OCI-LY1 (cell line): ENCODE measurements around the gene TRIO.

Source experiments
- H2AFZ ChIP-seq: fragments of 200-600 bp; sonication (generic), shearing (Covaris generic); 2 replicates; pipeline ENCODE4 v1.6.0; 2014; ENCODE audit warnings: antibody characterized with exemption, mild to moderate bottlenecking, low read length
- H3F3A ChIP-seq: fragments of 200-600 bp; sonication (generic), shearing (Covaris generic); 2 replicates; pipeline ENCODE4 v1.6.0; 2014; ENCODE audit warnings: mild to moderate bottlenecking, antibody characterized with exemption, low read length, moderate library complexity; ENCODE audit not compliant: insufficient read depth
- H3K27ac ChIP-seq: fragments of 200-600 bp; sonication (generic); 2 replicates; pipeline ENCODE4 v1.5.1; 2014; ENCODE audit warnings: low read length, mixed run types, mild to moderate bottlenecking, low read depth; ENCODE audit not compliant: poor library complexity, severe bottlenecking
- H3K27me3 ChIP-seq: fragments of 200-600 bp; sonication (generic); 2 replicates; pipeline ENCODE4 v1.6.0; 2014; ENCODE audit warnings: antibody characterized with exemption, mild to moderate bottlenecking, low read length, moderate library complexity; ENCODE audit not compliant: insufficient read depth
- H3K36me3 ChIP-seq: fragments of 200-600 bp; sonication (generic); 2 replicates; pipeline ENCODE4 v1.6.1; 2014; ENCODE audit warnings: mild to moderate bottlenecking, antibody characterized with exemption, low read length, moderate library complexity, mixed read lengths; ENCODE audit not compliant: insufficient read depth
- H3K4me1 ChIP-seq: fragments of 200-600 bp; sonication (generic); 2 replicates; pipeline ENCODE4 v1.5.1; 2014; ENCODE audit warnings: mild to moderate bottlenecking, low read length, moderate library complexity; ENCODE audit not compliant: insufficient read depth, severe bottlenecking
- H3K4me2 ChIP-seq: fragments of 200-600 bp; sonication (generic), shearing (Covaris generic); 2 replicates; pipeline ENCODE4 v1.6.1; 2014; ENCODE audit warnings: low read length
- H3K4me3 ChIP-seq: fragments of 200-600 bp; sonication (generic); 2 replicates; pipeline ENCODE4 v1.5.1; 2014; ENCODE audit warnings: low read length, low read depth, mild to moderate bottlenecking, mixed read lengths; ENCODE audit not compliant: poor library complexity, severe bottlenecking
- H3K79me2 ChIP-seq: fragments of 200-600 bp; shearing (Covaris generic); 2 replicates; pipeline ENCODE4 v1.6.1; 2016; ENCODE audit warnings: mixed run types, low read length, mixed read lengths; ENCODE audit not compliant: insufficient read depth
- H3K9ac ChIP-seq: fragments of 200-600 bp; sonication (generic), shearing (Covaris generic); 2 replicates; pipeline ENCODE4 v1.6.1; 2014; ENCODE audit warnings: mild to moderate bottlenecking, low read length, mixed read lengths
- H3K9me2 ChIP-seq: fragments of 200-600 bp; sonication (generic), shearing (Covaris generic); 2 replicates; pipeline ENCODE4 v1.6.1; 2014; ENCODE audit warnings: low read depth, mild to moderate bottlenecking, low read length, mixed read lengths
- H3K9me3 ChIP-seq: fragments of 200-600 bp; shearing (Covaris generic); 2 replicates; pipeline ENCODE4 v1.6.1; 2014; ENCODE audit warnings: low read length, mixed read lengths
- H4K20me1 ChIP-seq: fragments of 200-600 bp; sonication (generic), shearing (Covaris generic); 2 replicates; pipeline ENCODE4 v1.6.0; 2016; ENCODE audit warnings: mild to moderate bottlenecking, low read length; ENCODE audit not compliant: insufficient read depth
- EZH2 ChIP-seq: fragments of 200-600 bp; sonication (generic), shearing (Covaris generic); IDR thresholded peaks from 2 replicates; pipeline ENCODE4 v1.8.0; 2017; ENCODE audit warnings: borderline replicate concordance, mixed run types, mild to moderate bottlenecking, antibody characterized with exemption, low read length, moderate library complexity, mixed read lengths
- TF ChIP-seq, protein P1 (sequence below): fragments of 200-600 bp; sonication (generic), shearing (Covaris generic); IDR thresholded peaks from 2 replicates; pipeline ENCODE4 v1.5.1; 2017; ENCODE audit warnings: mild to moderate bottlenecking, antibody characterized with exemption, low read length, moderate library complexity, mixed read lengths

Gene TRIO

DNA sequence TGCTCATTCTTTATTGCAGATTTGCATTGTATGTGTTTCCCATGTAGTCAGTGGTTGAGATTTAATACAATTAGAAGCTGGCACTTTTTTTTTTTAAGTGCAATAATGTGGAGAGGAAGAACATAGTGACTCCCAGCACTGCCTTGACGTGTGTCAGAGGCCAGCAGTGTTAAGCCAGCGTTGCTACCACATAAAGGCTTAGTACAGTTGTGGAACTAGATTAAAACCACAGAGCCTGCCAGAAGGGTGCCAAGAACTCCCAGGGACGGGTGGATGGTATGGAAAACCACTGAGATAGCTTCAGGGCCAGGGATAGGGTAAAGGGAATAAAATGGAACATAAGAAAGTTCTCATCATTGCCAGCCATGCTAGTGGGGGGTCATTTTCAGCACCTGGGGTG is 142.9 kb downstream of the TRIO start:
- TF ChIP-seq, protein P1, sequence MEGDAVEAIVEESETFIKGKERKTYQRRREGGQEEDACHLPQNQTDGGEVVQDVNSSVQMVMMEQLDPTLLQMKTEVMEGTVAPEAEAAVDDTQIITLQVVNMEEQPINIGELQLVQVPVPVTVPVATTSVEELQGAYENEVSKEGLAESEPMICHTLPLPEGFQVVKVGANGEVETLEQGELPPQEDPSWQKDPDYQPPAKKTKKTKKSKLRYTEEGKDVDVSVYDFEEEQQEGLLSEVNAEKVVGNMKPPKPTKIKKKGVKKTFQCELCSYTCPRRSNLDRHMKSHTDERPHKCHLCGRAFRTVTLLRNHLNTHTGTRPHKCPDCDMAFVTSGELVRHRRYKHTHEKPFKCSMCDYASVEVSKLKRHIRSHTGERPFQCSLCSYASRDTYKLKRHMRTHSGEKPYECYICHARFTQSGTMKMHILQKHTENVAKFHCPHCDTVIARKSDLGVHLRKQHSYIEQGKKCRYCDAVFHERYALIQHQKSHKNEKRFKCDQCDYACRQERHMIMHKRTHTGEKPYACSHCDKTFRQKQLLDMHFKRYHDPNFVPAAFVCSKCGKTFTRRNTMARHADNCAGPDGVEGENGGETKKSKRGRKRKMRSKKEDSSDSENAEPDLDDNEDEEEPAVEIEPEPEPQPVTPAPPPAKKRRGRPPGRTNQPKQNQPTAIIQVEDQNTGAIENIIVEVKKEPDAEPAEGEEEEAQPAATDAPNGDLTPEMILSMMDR, result no peak
- TF ChIP-seq EZH2, result no peak
- Histone ChIP-seq H3K4me3 (no peak overlapping the region), H3F3A (no peaks in the 10 kb centered on the region), H3K27me3 (no peaks in the 10 kb centered on the region), H3K36me3 (no peaks in the 10 kb centered on the region), H3K27ac (no peak overlapping the region), H3K9me2 (no peaks in the 10 kb centered on the region), H3K9me3 (no peaks in the 10 kb centered on the region), H3K4me1 (no peaks in the 10 kb centered on the region), H4K20me1 (no peaks in the 10 kb centered on the region), H3K9ac (no peak overlapping the region), H3K4me2 (no peak overlapping the region), H3K79me2 (no peaks in the 10 kb centered on the region), H2AFZ (no peak overlapping the region)

DNA sequence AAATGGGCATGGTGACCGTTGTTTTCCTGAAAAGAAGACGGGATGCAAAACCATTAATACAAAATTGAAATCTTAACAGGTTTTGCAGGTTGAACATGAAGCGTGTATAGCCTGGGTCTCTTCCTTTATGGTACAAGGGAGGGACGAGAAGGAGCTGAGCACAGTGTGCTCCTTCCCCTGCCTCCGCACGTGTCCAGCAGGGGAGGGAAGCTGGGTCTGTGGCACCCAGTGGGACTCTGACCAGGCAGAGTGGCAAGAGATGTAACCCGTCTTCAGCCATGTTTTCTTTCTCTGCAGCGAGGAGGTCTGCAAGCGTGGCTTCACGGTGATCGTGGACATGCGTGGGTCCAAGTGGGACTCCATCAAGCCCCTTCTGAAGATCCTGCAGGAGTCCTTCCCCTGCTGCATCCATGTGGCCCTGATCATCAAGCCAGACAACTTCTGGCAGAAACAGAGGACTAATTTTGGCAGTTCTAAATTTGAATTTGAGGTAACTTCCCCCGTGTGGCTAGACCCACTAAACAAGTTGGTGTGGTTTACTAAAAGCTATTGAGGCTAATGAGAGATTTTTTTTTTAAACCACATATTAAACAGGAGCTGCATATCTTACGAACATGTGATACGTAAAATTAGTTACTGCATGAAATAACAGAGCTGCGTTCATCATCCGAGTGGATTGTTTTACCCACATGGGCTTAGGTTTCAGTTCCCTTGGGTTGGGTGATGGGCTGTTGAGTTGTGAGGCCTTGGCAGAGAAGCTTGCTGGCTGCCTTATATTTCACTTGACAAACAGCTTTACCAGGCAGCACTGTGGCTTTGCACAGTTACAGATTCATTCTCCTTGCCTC is 143.7 kb downstream of the TRIO start:
- Histone ChIP-seq H3K4me1 (no peaks in the 10 kb centered on the region), H3K9me2 (no peaks in the 10 kb centered on the region), H3K27ac (no peak overlapping the region), H3K4me3 (no peak overlapping the region), H4K20me1 (no peaks in the 10 kb centered on the region), H3K4me2 (no peak overlapping the region), H3F3A (no peaks in the 10 kb centered on the region), H2AFZ (no peak overlapping the region), H3K27me3 (no peaks in the 10 kb centered on the region), H3K36me3 (no peaks in the 10 kb centered on the region), H3K79me2 (no peaks in the 10 kb centered on the region), H3K9ac (no peak overlapping the region), H3K9me3 (no peaks in the 10 kb centered on the region)
- TF ChIP-seq, protein P1, result no peak
- TF ChIP-seq EZH2, result no peak

DNA sequence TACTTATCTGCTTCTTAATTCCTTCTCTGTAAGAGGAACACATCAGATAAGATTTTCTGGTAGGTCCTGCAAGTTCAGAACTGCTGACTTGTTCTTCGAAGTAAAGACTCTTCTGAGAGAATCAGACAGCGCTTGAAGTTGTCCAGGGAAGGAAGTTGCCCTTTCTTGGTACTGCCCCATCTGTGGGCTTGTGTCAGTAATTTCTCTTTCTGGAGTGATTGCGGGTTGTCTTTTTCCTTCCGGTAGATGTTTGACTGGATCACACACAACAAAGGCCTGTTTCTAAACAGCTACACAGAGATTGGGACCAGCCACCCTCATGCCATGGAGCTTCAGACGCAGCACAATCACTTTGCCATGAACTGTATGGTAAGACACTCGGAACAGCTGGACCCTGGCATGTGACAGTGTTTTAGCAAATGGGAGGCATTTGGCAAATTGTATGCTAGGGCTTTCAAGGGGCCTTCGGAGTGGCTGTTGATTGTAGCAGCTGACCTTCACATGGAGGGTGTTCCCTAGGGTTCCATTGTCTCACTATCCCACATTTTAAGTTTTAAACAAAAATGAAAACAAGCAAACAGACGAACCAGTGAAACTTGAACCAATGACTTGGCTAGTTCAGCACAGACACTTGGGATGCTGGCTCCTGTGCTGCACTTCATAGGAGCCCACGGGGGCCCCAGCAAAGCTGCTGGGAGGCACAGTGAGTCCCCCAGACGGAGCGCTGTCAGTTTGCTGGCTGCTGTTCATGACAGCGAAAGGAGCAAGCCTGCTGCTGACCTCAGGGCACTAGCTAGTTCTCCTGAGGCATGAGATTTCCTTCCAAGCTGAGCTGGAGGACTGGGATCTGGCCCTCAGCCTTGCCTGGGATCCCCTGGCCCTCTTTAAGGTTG is 149.9 kb downstream of the TRIO start:
- Histone ChIP-seq H3K27me3 (no peaks in the 10 kb centered on the region), H3K9ac (no peak overlapping the region), H3K9me3 (no peaks in the 10 kb centered on the region), H3K4me1 (no peaks in the 10 kb centered on the region), H3K79me2 (no peaks in the 10 kb centered on the region), H3K27ac (no peak overlapping the region), H3K4me3 (no peak overlapping the region), H4K20me1 (no peaks in the 10 kb centered on the region), H3K9me2 (no peaks in the 10 kb centered on the region), H3K4me2 (no peak overlapping the region), H3K36me3 (no peaks in the 10 kb centered on the region), H2AFZ (no peak overlapping the region), H3F3A (no peaks in the 10 kb centered on the region)
- no peak for TF ChIP-seq EZH2
- TF ChIP-seq, protein P1, result no peak
